Astrocyte of the hippocampus (primary cell): ENCODE measurements around the gene MT1E.
A peak's percentile ranks its signal among the peaks of the same experiment; 100 is the strongest.
"Not testable (repeated sequence)": the region's sequence is repeated elsewhere in the genome, so short reads cannot be mapped to it uniquely, and the experiment has no call there.

Source experiments
- DNase-seq: peaks from one replicate; pipeline ENCODE4 v3.0.0; 2011; ENCODE audit warnings: low read depth, low spot score

The MT1E gene

DNA sequence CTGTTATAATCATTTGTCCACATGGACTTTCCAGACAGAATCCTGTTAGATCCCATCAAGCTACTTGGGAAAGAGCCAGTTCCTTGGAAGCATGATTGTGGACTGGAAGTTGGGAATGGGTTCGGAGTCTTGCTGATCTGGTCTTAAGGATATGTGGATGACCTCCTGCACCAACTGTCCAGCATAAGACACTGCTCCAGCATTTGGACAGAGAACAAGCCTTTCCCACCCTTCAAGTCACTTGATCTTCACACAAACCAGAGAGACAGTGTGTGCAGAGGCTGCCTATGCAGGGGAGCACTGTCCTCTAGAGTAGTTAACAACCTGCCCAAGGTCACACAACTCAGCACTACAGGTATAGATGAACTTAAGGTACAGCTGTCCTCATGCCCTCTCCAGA lies 20.3 kb downstream of the MT1E start:
- DNase-seq = no peak

DNA sequence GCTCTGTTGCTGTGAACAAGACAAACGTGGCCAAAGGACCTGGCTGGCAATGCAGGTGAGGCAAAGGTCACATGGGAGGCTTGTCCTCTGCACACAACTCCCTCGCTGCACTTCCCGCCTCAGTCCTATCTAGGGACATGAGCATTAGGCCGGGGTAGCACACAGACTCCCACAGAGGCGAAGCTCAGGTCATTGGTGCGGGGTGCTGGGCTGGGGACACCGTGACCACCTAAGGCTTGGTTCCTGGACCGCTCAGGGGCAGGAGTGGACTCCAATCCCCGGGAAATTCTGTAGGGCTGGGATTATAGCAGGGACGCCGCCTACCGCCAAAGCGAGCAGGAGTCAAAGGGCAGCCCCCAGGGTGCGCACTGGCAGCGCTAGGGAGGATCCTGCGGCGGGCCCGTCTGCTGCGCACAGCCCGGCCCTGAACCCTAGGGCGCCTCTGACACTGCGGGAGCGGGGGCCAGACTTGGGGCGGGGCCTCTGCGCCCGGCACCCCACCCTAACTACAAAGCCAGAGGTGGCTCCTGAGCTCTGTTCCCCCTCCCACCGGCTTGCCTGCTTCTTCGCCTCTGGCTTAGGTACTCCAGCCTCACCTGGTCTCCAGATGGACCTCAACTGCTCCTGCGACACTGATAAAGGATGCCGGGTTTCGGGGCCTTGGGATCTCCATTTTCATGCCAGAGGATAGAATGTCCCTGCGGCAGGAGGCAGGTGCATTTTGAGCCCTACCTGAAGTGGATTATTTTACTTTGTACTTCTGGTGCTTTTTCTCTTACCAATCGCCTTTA lies 22.3 kb downstream of the MT1E start:
- no peak for DNase-seq

DNA sequence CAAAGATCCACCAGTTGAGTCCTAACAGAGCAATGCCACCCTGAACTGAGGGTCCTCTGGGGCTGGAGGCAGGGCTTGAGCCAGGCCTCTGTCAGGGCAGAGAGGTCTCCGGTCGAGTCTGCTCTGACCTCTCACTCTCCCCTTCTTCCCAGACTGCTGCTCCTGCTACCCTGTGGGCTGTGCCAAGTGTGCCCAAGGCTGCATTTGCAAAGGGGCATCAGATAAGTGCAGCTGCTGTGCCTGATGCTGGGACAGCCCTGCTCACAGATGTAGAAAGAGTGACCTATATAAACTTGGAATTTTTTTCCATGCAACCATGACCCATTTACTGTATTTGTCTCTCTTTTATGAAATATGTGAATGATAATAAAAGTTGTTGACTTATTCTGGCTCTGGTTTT lies 23.7 kb downstream of the MT1E start:
- DNase-seq = no peak

DNA sequence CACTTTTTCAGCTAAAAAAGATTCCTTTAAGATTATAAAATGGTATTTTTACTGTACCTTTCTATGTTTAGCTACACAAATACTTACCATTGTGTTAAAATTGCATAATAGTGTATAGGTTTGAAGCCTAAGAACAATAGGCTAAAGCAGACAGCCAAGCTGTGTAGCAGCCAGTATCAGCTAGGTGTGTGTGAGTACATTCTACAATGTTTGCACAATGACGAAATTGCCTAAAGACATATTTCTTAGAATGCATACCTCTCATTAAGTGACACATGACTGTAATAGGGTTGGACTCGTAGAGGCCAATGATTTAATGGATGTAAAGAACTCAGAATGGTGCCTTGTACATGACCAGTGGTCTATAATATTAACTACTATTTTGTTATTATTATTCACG lies 24.2 kb downstream of the MT1E start:
- DNase-seq = no peak

DNA sequence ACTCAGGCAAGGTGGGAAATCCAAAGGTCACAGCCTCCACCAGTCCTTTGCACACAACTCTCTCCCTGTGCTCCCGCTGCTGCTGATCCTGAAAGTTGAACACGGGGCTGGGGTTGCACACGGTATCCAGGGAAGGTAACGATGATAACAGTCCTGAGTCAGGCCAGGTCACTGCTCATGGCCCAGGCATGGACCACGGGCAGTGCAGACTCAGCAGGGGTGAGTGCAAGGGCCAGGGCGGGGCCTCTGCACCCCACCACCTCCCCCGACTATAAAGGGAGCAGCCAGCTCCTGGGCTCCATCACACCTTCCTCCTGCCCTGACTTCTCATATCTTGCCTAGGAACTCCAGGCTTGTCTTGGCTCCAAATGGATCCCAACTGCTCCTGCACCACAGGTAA lies 26.0 kb downstream of the MT1E start, which contains the start of gene MT1B:
Gene MT1B, plus strand, starts transcription at position 301 of the 400 bp plus-strand sequence. Its CDS starts 68 bp downstream, at position 369.
- DNase-seq = no peak

DNA sequence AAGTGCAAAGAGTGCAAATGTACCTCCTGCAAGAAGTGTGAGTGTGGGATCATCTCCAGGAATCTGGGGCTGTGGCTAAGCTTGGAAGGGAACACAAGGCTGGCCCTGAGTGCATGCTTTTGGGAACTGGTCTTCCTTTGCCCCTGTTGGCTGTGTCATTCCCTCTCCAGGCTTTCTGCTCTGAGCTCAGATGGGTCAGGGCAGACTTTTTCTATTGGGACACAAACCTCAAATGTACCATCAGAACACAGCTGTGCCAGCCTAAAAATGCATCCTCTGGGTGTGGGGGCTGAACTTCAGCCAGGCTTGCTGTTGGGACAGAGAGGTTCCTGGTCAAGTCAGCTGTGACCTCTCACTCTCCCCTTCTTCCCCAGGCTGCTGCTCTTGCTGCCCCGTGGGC lies 27.0 kb downstream of the MT1E start:
- no peak for DNase-seq

DNA sequence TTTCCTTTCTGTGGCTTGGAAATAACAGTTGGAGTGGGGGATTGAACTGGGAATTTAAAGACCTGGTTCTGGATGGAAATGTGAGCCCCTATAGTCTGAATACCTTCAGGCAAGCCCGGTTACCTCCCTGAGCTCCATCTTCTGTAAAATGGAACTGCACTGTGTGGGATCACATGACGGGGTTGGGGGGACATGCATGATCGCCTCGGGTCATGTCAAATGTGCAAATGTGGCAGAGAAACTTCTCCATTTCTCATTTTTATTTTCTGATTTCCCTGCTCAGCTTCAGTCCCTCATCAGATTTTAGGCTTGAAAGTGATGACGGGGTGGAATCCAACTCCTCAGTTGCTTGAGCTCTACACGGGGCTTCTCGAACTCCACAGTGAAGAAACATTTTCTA lies 27.6 kb downstream of the MT1E start:
- DNase-seq = no peak

DNA sequence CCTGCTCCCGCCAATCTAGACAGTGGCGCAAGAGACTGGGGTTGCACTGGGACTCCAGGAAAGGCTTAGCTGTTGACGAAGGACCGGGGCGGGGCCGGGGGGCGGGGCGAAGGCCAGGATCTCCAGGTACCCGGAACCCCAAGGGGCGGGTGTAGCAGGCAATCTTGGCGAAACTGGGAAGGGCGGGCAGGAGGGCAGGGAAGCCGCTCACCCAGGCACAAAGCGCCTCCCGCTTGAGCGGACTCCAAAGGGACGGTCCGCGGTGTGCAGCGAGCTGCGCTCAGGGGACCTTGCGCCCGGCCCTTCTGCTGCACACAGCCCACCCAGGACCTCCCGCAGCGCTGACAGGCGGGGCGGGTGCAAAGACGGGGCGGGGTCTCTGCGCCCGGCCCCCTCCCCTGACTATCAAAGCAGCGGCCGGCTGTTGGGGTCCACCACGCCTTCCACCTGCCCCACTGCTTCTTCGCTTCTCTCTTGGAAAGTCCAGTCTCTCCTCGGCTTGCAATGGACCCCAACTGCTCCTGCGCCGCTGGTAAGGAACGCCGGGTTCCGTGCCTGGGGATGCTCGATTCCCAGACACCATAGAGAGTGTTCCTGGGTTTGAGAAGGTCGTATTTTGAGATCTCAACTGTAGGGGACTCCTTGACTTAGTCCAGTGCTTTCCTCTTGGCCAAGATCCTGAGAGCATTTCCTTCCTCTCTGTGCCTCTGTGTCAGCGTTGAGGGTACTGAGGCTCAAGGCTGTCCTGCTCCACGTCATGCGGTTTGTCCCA lies 32.2 kb downstream of the MT1E start, which contains the start of gene MT1F:
Gene MT1F, plus strand, starts transcription at position 405 of the 772 bp plus-strand sequence. Its CDS starts 100 bp downstream, at position 505.
- peak; percentile 50 for DNase-seq

DNA sequence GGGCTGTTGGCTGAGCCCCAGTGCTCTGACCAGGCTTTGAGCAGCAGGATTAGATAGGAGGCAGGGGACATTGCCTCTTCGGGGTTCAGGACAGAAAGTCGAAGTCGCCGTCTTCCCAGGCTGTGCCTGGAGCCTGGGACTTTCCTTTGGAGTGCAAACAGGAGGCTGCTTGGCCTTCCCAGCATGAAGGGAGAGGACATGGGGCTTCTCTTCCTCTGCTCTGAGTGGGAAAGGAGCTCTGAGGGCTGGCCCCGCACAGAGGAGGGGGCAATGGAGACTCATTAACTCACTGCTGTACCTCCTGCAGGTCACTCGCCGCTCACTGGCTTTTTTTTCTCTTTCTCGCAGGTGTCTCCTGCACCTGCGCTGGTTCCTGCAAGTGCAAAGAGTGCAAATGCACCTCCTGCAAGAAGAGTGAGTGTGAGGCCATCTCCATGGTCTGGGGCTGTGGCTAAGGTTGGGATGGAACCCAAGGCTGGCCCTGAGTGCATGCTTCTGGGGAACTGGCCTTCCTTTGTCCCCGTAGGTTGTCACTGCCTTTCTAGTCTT lies 32.8 kb downstream of the MT1E start:
- no peak for DNase-seq

DNA sequence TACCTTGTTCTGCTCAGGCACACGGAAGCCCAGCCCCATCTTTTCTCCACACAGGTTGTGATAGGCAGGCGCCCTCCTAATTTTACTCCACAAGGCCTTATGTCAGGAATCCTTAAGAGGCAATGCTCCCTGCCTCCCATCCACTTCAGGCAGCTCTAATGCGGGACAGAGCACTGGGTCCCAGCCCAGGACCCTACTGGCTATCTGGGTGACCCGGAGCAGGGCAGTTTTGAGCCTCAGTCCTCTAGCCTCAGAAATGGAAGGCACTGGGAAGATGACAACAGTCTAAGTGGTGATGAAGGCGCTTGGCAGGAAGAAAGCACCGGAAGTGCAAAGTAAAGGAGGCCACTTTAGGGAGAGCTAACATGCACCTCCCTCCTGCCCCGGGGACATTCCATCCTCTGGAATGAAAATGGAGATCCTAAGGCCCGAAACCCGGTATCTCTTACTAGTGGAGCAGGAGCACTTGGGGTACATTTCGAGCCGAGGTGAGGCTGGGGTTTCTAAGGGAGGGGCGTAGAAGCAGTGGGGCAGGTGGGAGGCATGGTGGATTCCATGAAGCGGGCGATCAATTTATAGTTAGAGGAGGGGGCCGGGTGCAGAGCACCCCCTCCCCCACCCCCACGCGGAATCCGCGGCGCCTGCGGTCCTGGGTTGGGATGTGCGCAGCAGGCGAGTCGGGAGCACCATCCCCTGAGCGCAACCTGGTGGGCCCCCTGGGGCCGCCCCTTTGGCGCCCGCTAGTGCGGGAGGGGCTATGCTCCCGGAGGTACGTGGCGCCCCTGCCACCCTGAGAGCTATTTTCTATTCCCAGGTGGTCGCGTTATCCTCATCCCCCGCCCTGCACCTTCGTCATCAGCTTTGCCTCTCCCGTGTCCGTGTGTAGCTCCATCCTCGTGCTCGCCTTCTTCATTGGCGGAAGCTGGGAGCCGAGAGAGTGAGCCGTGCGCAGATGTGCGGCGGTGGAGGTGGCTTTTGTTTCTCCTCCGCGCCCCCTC lies 37.1 kb downstream of the MT1E start:
- no peak for DNase-seq

DNA sequence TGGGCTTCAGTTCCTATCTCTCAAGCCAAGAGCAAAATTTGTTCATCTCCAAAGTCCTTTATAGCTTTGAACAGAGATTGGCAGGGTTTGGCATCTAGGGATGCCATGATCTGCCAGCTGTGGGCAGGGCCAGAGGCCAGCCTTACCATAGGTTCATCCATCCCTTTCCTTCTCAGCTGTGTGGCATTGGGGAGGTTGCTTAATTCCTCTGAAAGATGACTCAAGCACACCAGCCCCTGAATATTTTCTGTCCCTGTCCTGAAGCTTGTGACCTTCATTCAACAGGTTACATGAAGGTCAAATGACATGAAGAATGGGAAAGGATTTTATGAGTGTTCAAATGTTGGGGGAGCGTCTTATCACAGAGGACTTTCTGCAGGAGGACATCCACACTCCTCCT lies 38.9 kb downstream of the MT1E start:
- no peak for DNase-seq

DNA sequence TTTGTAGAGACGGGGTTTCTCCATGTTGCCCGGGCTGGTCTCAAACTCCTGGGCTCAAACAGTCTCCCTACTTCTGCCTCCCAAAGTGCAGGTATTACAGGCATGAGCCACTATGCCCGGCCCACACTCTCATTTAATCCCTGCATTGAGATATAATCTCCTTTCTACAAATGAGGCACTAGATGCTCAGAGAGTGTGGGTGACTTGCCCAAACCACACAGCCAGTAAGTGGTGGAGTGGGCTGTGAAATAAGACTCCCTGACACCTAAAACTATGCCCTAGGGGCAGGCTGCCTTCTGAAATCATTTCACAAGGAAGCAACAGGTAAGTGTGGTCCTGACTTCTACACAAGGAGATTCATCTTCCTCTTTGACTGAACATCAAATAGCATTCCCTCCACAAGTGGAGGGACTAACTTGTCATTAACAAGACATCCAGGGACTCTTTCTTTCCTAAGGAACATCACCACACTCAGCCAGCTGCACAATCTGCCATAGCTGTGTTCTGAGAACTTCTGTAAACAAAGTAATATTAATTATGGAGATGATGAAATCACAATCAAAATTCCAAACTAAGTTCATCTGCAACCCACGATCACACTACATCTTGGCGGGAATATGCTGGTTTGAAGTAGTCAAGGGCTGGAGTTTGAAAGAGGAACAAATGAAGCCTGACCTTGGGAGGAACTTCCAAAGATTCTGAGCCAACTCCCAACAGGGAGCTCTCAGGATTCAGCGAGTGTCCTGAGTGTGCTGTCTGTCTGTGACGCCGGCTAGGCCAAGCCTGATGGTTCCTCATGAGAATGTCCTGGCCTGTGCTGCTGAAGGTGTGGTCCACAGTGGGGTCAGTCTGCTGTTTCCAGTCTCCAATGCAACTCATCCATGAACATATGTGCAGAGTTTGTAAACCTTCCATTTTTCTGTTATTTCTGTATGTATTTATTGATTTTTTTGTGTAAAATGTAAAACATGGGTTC lies 40.0 kb downstream of the MT1E start:
- not testable (repeated sequence) for DNase-seq

DNA sequence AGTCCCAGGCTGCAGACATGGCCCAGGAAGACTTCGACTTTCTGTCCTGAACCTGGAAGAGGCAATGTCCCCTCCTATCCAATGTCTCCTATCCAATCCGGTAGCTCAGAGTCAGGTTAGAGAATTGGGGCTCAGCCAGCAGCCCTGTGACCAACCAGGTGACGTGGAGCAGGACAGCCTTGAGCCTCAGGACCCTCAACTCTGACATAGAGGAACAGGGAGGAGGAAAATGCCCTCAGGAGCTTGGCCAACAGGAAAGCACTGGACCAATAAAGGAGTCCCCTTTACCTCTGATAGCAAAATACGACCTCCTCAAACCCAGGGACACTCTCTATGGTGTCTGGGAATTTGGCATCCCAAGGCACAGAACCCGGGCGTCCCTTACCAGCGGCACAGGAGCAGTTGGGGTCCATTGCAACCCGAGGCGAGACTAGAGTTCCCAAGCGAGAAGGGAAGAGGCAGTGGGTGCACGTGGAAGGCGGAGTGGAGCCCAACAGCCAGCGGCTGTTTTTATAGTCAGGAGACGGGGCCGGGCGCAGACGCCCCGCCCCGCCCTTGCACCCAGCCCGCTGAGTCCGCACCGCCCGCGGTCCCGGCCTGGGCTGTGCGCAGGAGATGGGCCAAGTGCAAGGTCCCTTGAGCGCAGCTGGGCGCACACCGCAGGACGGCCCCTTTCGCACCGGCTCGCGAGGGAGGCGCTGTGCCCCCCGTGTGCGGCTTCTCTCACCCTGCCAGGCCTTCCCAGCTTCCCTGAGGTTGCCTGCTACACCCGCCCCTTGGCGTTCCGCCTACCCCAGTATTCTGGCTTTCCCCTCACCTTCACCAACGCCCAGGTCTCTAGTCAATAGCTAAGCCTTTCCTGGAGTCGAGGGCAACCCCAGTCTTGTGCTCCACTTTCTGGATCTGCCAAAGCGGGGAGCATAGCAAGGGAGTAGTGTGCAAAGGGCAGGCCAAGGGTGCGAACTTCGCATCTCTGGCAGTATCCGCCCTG lies 42.3 kb downstream of the MT1E start, which contains the start of gene MT1G:
Gene MT1G, minus strand, starts transcription at position 485 of the 991 bp plus-strand sequence. Its CDS starts 72 bp downstream, at position 413.
- DNase-seq = peak; percentile 37

DNA sequence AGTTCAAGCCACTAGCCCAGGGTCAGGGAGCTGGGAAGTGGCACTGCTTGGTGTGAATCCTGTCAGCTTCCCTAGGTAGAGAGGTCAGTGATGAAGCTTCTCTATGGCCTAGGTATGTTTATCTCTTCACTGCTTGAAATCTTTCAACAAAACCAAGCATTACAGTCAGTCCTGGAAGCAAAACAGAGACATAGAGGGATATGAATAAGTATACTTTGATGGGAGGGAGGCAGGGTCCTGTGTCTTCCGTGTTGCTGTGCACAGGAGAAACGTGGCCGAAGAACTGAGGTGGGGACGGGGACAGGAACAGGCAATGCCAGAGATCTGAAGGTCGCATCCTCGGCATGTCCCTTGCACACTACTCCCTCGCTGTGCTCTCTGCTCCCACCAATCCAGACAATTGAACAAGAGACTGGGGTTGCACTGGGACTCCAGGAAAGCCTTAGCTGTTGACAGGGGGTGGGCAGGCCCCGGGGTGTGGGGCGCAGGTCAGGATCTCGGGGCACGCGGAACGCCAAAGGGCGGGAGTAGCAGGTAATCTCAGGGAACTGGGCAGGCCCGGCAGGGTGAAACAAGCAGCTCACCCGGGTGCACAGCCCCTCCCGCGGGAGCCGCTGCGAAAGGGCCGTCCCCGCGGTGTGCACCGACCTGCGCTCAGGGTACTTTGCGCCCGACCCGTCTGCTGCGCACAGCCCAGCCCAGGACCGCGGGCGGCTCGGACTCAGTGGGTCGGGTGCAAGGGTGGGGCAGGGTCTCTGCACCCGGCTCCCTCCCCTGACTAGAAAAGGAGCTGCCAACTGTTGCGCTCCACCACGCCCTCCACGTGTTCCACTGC lies 43.6 kb downstream of the MT1E start, which contains the start of gene MT1H:
Gene MT1H, plus strand, starts transcription at position 810 of the 835 bp plus-strand sequence. CDS start 71 bp downstream, outside the sequence.
- DNase-seq = no peak

DNA sequence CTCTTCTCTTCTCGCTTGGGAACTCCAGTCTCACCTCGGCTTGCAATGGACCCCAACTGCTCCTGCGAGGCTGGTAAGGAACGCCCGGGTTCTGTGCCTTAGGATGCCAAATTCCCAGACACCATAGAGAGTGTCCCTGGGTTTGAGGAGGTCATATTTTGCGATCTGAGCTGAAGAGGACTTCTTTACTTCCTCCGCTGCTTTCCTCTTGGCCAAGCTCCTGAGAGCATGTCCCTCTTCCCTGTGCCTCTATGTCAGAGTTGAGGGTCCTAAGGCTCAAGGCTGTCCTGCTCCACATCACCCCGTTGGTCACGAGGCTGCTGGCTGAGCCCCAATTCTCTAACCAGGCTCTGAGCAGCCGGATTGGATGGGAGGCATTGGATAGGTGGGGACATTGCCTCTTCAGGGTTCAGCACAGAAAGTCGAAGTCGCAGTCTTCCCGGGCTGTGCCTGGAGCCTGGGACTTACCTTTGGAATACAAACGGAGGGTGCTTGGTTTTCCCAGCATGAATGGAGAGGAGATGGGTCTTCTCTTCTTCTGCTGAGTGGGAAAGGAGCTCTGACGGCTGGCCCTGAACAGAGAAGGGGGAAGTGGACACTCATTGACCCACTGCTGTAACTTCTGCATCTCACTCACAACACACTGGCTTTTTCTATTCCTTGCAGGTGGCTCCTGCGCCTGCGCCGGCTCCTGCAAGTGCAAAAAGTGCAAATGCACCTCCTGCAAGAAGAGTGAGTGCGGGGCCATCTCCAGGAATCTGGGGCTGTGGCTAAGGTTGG lies 44.4 kb downstream of the MT1E start:
- no peak for DNase-seq

DNA sequence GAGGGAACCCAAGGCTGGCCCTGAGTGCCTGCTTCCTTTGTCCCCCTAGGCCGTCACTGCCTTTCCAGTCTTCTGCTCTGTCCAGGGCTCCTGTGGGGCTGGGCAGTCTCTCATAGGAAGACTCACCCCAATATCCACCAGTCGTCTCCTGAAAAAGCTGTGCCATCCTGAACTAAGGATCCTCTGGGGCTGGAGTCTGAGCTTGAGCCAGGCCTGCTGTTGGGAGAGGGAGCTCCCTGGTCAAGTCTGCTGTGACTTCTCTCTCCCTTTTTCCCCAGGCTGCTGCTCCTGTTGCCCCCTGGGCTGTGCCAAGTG lies 45.0 kb downstream of the MT1E start:
- DNase-seq = no peak

DNA sequence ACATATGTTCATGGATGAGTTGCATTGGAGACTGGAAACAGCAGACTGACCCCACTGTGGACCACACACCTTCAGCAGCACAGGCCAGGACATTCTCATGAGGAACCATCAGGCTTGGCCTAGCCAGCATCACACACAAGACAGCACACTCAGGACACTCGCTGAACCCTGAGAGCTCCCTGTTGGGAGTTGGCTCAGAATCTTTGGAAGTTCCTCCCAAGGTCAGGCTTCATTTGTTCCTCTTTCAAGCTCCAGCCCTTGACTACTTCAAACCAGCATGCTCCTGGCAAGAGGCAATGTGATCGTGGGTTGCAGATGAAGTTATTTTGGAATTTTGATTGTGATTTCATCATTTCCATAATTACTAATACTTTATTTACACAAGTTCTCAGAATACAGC lies 46.1 kb downstream of the MT1E start:
- not testable (repeated sequence) for DNase-seq
